ENCODE results near the gene MPHOSPH9.

The MPHOSPH9 gene

DNA sequence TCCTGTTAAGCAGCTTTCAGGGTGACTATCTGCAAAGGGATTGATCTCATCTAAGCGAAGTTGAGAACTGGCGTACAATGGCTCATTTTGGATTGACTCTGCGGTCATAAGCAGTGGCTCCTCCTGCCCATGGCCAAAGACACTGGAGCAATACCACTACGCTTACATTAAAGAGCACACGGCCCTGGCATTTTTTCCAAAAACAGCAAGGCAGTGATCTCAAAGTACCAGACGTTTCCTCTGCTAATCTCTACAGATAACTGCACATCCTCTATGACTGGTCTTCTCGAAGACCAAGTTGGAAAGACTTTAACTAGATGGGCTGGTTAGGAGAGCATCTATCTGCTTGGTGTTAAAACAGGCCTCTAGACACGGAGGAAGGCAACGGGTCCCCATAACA, 84.7 kb downstream of the MPHOSPH9 start:
- DNase-seq = no peak

DNA sequence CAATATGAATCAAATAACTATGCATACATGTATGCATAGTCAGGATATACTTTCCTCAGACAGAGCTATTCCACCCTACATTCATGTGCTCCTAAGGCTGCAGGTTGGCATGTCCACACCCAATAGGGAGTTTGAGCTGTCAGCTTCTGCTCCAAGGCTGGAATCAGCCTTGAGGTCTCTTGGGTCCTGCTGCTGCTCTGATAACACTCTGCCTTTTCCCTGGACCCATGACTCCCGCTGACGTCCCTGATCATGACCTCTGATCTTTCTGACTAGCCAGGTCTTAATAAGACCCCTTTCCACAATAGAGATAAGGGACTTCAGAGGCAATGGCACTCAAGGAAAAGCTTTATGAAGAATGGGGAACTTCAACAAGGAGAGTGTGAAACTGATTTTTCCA, 87.7 kb downstream of the MPHOSPH9 start:
- no peak for DNase-seq

DNA sequence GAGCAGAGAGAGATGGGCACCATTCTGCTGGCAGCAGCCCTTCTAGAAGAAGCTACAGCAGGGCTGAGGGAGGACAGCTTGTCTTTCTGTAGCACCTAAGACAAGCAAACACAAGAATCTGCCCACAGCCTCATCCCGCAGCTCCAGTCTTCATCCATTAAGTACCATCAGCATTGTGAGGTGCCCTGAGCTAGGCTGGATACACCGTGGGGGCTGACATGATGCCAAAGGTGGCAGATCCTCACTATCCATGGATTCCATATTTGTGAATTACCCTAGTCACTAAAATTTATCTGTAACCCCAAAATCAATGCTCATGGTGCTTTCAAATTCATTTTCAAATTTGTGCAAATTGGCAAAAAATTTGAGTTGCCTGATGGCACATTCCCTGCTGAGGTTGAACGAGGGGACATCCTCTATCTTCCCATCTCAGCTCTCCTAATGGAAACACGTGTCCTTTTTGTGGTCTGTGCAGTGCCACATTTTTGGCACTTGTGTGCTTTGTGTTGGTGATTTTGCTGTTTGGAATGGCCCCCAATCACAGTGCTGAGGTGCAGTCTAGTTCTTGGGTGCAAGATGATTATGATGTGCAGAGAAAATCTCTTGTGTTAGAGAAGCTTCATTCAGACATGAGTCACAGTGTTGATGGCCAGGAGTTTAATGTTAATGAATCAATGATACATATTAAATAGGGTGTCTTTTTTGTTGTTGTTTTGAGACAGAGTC, 89.0 kb downstream of the MPHOSPH9 start:
- DNase-seq = no peak

DNA sequence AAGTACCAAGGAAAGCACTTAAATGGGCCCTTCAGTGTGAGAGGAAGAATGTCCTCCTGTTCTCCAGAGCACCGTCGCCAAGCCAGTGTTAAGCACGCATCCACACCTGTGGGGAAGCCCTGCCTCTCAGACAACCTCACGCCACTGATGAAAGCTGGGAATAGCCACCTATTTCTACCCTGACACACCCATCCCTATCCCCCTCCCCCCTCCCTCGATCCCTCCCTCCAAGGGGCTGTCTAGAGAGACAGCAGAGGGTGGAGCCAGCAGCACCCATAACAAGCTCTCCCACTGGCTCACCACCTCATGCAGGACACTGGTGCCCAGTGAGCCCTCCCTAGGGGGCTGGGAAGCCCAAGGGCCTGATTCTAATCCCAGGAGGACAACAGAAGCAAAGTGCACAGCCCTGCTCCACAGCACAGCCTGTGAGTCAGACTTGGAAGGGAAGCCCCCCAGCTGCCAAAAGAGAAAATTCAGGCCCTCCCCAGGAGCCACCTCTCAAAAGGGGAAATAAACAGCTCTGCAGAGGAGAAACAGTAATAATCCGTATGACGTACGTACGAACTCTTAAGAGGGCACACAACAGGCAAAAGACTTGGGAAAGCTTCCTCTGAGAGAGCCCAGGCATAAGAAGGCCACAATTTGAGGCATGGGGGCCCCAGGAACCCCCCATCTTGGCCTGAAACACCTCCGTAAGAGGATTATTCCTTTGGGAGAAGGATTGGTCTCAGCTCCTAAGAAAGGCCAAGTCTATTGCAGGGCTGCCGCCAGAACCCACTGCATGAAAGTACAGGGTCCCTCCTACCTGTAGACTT, 89.8 kb downstream of the MPHOSPH9 start:
- no peak for DNase-seq

DNA sequence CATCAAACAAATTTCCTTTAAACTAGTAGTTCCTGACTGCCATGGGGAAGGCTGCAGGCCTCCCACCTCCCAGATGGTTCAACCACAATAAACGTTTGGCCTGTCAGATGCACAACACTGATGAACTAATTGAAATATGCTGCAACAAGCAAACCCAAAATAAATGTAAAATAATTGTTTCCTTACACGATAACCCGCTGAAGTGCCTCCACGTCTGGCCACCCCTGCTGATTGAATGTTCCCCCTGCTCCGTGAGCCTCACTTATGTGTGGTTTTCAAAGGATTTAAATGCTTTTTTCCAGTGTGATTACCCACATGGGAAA, 90.5 kb downstream of the MPHOSPH9 start:
- DNase-seq = no peak

DNA sequence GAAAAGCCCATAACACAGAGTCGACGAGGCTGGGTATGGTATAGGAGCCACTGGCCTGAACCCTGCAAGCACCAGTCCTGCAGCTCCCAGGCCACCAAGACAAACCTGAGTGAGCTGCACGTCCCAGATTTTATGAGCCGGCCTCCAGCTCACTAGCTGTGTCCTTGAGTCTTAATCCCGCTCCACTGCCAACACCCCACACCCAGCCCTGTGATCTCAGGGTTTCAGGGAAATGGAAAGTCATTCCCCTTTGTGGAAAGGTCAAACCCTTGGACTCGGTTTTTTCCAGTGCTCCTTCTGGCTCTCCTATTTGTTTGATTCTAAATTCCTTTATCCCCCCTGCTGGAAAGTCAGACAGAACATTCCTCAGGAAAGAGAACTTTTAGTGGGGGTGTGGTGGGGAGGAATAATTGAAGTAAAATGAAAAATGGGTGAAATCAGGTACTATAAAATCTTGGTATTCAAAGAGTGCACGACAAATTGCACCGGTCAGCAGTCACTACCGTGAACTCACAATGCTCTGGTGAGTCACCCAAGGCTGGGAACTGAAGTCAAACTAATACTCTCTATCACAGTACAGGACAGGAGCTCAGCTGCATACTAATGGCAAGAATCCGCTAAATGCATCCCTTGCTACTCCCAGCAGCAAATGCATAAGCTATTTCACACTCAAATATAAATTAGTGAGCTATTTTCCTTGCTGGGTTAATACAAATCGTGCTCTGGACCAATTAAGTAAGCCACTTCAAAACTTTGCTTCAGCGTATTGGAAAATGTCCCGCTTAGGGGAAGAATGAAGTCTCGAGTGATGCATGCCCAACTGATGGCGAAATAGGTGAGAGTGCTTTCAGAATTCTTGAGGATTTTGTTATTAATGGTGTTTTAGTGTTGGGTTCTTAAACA, 91.1 kb downstream of the MPHOSPH9 start:
- no peak for DNase-seq

DNA sequence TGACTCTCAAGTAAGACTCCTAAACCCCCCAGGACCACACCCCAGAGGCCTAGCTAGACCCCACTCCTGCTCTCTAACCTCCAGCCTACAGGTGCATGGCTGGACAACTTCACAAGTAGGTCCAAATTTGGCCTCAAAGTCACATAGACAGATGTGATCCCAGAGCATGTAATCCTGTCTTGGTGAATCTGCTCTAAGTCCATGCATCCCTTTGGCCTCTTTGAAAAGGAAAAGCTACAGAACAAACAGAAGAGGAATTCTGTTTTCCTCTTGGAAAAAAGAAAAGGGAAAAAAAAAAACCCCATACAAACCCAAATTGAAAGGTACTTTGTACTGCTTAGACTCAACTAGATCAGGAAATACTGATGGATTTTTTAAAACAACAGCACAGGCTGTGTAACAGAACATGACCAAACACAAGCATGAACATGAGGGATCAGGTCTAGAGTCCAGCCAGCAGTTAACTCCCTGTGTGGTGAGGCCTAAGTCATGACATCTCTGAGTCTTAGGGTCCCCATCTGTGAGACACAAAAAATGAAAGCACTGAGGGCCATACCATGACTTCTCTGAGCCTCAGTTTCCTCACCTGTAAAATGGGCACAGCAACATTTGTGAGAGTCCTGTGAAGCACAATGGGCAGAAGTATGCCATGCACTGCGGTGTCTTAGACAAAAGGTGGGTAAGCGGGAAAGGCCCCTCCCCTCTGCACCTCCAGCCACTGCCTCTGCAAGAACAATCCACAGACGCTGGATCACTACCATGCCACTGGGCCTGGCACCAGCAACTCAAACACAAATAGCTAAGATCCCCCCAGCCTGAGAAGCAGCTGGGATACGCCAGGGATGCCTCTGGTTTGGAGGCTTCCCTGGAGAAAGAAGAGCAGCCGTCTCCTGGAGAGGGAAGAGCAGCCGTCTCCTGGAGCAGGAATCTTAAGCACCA, 92.0 kb downstream of the MPHOSPH9 start:
- DNase-seq = no peak

DNA sequence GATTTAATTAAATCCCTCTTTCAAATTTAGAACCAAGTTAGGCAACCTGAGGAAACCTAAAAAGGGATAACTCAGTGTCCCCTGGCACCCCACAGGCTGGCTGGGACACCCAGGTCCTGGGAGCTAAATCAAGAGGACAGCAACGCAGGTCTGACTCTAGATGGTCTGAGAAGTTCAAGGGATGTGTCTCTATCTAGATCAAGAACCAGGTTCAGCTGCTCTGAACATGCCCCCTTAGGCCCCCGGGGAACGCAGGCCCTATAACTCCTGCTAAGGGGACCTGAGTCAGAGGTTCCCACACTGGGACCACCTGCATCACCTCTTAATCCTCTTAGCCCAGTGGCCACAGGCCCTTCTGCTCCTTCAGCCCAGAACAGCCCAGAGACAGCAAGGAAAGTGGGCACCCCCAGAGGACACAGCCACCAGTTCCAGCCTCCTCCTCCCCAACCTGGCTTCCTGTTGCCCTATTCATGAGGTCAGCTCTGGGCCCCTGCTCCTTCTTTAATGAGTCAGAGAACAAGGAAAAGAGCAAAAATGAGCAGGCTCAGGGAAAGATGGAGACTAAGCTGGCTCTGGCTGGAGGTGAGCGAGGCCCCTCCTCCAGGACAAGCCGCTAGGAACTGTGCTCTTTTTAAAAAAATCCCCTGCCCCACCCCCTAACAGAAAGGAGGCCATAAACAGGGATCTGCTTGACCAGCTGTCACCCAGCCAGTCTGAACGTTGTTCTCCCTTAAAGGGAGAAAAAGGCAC, 92.8 kb downstream of the MPHOSPH9 start:
- no peak for DNase-seq

DNA sequence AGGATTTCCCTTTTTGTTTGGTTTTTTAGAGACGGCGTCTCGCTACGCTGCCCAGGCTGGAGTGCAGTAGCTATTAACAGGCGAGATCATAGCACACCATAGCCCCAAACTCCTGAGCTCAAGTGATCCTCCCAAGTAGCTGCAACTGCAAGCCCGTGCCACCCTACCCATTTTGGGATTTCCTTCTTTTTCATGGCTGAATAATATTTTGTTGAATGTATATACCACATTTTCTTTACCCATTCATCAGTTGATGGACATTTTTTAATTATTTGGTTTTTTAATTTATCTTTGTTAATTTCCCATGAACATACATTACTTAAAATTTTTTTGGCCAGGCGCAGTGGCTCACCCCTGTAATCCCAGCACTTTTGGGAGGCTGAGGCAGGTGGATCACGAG, 97.3 kb downstream of the MPHOSPH9 start:
- DNase-seq = no peak

DNA sequence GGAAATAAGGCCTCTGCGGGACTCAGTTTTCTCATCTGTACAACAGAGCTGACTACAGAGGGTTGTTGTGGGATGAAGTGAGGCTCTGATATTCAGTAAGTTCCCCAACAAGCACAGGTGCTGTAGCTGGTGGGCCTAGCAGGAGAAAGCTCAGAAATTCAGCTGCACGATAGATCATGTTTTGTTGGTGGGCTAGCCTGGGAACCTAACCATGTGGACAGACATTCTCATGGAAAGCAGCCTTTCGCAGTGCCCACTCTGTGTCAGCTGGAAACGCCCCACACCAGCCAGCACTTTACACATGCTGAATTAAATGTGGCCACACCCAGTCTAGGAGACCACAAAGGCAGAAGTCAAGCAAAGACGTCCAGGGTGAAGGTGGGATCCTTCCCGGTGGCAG, 98.1 kb downstream of the MPHOSPH9 start:
- no peak for DNase-seq

DNA sequence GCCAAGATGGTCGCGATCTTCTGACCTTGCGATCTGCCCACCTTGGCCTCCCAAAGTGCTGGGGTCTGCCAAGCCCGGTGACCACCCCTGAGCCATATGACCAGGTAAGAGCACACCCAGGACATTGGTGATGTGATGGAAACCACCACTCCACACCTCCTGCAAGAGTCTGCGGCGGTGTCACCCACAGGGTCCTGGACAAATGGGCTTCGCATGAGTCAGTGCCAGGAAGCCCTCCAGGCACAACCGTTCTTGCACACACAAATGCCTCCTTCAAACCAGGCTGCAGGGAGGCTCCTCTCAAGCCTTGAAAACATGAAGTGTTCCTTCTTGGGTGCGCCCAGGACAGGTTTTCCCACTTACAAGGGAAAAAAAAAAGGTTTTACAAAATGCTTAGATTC, 98.7 kb downstream of the MPHOSPH9 start:
- DNase-seq = no peak

DNA sequence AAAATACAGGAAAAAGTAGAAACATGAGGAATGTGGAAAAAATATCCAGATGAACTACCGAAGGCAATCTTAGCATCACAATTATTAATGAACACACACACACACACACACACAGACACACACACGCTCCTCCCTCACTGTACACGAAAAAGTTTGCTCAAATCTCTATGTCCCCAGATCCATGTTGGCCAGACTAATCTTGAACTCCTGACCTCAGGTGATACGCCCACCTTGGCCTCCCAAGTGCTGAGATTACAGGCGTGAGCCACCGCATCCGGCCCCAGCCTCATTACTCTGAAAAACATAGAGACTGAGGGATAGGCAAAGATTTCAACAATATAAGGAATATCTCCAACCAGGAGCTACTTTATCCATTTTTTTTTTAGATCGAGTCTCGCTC, 99.2 kb downstream of the MPHOSPH9 start:
- DNase-seq = no peak

DNA sequence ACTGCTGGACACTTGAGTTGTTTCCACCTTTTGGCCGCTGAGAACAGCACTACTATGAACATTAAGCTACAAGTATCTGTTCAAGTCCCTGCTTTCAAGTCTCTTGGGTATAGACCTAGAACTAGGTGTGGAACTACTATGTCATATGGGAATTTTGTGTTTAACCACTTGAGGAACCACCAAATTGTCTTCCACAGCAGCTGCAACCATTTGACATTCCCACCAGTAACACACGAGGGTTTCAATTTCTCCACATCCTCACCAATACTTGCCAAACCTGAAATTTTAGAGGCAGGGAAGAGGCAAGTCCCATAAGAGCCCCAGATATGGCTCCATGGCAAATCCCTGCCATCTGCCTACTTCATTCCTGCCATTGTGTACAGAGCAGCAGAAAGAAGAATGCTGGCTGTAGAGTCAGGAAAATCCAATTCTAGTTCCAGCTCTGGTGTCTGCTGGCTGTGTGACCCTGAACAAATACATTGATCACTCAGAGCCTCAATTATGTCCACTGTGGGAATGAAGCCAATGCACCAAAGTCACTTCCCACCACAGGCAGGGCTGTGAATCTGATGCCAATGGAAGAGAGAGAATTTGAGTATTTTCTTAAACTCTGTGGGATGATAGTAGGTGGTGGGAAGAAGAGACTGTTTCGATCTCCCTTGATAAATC, 99.9 kb downstream of the MPHOSPH9 start:
- no peak for DNase-seq

DNA sequence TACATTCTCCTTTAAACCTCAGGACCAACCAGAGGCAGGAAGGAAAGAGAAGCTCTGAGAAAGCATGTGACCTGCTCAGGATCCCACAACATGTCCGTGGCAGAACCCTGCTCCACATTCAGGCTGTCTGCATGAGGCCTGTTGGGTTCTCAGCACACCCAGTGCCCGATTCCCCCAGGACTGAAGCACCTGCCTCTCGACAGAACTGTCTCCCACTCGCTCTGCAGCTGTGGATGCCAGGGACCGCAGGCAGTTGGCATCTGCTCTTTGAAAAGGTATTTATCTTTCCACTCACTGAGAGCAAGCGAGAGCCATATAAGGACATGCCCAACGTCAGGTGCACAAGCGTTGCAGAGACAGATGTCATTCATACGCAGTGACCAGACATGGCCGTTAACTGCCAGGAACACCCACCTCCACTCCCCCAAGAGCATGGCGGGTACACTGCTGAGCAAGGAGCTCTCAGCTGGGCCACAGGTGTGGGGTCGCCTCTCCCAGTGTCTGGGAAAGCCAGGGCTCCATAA, 101.0 kb downstream of the MPHOSPH9 start:
- no peak for DNase-seq

DNA sequence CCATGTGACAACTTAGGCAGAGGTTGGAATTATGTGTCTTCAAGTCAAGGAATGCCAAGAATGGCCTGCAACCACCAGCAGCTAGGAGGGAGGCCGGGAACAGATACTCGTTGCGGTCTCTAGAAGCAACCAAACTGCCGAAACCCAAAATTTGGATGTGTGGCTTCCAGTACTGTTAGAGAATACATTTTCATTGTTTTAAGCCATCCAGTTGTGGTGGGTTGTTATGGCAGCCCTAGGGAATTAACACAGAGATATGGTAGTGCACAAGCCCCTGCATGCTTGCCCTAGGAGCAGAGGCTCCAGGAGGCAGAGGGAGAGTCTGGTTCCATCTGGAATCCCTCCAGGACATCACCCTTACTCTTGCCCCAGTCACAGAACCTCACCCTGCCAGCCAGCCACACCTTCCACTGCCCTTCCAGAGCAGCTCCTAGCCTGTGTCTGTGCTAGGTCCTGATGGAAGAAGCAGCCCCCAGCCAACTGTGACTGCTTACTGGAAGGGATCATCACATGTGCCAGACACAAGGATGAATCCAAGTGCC, 101.6 kb downstream of the MPHOSPH9 start:
- DNase-seq = no peak

DNA sequence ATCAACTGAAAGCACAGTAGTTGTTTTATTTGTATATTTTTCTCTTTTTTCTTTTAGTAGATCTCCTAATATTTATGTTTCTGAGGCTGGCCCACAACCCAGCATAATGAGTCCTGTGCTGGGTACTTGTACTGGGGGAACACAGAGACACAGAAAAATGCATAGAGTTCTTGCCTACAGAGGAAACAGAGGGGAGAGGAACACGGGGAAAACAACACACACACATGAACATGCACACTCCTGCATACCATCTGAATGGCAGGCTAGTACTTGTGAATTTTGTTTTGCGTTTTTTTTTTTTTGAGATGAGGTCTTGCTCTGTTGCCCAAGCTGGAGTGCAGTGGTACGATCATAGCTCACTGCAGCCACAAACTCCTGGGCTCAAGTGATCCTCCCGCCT, 103.3 kb downstream of the MPHOSPH9 start:
- DNase-seq = no peak

DNA sequence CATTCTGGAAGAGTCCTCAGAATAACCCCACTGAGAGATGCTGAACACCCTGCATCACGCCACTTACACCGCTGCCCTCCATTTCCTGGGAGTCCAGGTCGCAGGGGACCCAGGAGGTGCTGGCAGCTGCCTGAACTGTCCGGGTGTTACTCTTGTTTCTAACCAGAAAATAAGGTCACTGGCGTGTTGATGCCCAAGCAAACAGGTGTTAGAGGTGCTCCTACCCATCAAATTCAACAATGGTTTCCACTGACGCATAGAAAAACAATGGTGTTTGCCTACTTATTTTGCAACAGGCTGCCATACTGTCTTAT, 105.8 kb downstream of the MPHOSPH9 start:
- DNase-seq = no peak

DNA sequence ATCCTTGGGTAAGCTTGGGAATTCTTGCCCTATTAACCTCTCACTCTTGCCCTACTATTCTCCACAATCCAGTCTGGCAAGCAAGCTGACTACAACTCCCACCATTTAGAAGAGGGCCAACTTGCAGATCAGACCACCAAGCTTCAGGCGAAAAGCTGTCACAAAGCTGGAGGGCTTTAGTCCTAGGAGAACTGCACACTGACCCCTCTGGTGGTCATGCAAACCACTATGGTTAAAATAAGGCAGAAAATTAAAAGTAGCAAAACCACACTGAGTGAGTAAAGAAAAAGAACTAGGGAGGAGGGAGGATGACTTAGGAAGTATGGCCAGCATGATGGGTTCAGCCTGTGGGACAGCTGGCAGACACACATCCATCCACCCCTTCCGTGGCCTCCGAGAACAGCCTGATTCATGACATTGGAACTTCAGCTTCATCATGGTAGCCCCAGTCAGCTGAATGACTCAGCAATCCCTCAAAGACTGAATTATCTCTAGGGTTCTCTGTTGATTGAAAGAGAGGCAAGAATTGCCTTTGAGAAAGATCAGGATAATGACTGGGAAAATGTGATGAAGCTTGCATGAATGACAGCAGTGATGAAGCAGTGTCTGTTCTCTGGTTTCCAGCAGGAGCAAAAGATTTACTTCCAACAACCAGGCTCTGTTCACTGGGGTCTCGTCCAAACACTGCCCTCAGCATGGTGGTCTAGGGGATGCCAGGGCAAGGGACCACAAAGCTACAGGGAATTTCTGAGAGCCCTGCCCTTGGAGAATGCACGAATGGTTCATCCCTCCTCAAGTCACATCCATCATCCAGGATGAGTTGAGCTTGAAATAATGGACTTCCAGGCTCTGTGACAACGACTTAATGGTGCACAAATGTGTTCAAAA, 106.4 kb downstream of the MPHOSPH9 start:
- no peak for DNase-seq

DNA sequence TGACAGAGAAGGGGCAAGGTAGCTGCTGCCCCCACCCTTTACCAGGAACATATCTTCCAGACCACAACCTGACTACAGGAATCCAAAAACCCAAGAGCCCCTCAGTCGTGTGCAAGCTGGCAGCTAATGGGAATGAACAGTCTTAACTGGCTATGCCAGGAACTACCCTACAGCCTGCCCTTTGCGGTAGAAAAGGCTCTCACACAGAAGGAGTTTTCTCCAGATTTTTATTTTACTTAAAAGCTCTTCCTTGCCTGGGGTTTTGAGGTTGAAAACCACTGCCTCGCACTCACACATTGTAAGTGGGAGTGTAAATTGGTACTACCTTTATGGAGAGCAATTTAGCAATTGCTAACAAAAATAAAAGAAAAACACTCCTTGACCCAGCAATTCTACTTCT, 110.3 kb downstream of the MPHOSPH9 start:
- DNase-seq = no peak

DNA sequence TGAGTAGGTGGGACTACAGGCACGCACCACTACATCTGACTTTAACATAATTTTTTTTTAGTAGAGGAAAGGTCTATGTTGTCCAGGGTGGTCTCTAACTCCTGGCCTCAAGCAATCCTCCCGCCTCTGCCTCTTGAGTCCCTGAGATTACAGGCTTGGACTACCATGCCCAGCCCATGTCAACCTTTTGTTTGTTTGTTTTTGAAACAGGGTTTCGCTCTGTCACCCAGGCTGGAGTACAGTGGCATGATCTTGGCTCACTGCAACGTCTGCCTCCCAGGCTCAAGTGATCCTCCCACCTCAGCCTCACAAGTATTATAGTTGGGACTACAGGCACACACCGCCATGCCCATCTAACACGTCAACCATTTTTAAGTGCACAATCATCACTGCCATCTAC, 111.3 kb downstream of the MPHOSPH9 start:
- no peak for DNase-seq
